ENCODE measurements around the gene RTP3. TPM values are rescaled to one million over a fixed set of nuclear protein-coding genes. Genes with fewer than 3 reads are reported as not detected.
A peak's percentile ranks its signal among the peaks of the same experiment; 100 is the strongest.

Gene RTP3
- total and polyA plus RNA-seq, 4 donors = 1.0 to 61.7 (median 26.6) TPM

- Histone ChIP-seq H3K4me1 (ENCODE audit: control insufficient read depth in 4 of 4, insufficient read depth in 4 of 4, low read length in 3 of 4) (no peaks in the 10 kb centered on the region), H3K27ac (ENCODE audit: low read depth in 1 of 2, low read length in 2 of 2) (no peak overlapping the region), H3K27me3 (ENCODE audit: control insufficient read depth in 4 of 4, insufficient read depth in 4 of 4, low read length in 3 of 4) (no peaks in the 10 kb centered on the region), H3K4me3 (ENCODE audit: low read depth in 1 of 3, low read length in 3 of 3) (no peak overlapping the region), H3K36me3 (ENCODE audit: control insufficient read depth in 4 of 4, insufficient read depth in 3 of 4, low read depth in 1 of 4, low read length in 3 of 4) (no peaks in the 10 kb centered on the region), H3K9ac (ENCODE audit: low read depth in 1 of 2, low read length in 2 of 2) (no peak overlapping the region), H3K9me3 (ENCODE audit: control insufficient read depth in 4 of 4, low read length in 3 of 4) (no peaks in the 10 kb centered on the region)
- peak; percentile 27 for DNase-seq (ENCODE audit: low spot score)
- 91% methylated on average over 4 of the region's 4 CpGs for WGBS
- TF ChIP-seq EGR1 (IDR thresholded peaks at IDR 0.05; ENCODE audit: low read depth in 2 of 2) (no peak), HNF4A (conservative IDR thresholded peaks at IDR 0.05) (no peak), CTCF (IDR thresholded peaks at IDR 0.05; ENCODE audit: low read depth, low read length, missing input control) (no peak), FOXA2 (IDR thresholded peaks at IDR 0.05) (no peak), FOXA1 (IDR thresholded peaks at IDR 0.05) (no peak), NR2F2 (IDR thresholded peaks at IDR 0.05) (no peak), RAD21 (IDR thresholded peaks at IDR 0.05) (no peak), YY1 (IDR thresholded peaks at IDR 0.05) (no peak), SP1 (IDR thresholded peaks at IDR 0.05) (no peak), TAF1 (conservative IDR thresholded peaks at IDR 0.05) (no peak), ZBTB33 (IDR thresholded peaks at IDR 0.05) (no peak)
- TF ChIP-seq, protein P1, sequence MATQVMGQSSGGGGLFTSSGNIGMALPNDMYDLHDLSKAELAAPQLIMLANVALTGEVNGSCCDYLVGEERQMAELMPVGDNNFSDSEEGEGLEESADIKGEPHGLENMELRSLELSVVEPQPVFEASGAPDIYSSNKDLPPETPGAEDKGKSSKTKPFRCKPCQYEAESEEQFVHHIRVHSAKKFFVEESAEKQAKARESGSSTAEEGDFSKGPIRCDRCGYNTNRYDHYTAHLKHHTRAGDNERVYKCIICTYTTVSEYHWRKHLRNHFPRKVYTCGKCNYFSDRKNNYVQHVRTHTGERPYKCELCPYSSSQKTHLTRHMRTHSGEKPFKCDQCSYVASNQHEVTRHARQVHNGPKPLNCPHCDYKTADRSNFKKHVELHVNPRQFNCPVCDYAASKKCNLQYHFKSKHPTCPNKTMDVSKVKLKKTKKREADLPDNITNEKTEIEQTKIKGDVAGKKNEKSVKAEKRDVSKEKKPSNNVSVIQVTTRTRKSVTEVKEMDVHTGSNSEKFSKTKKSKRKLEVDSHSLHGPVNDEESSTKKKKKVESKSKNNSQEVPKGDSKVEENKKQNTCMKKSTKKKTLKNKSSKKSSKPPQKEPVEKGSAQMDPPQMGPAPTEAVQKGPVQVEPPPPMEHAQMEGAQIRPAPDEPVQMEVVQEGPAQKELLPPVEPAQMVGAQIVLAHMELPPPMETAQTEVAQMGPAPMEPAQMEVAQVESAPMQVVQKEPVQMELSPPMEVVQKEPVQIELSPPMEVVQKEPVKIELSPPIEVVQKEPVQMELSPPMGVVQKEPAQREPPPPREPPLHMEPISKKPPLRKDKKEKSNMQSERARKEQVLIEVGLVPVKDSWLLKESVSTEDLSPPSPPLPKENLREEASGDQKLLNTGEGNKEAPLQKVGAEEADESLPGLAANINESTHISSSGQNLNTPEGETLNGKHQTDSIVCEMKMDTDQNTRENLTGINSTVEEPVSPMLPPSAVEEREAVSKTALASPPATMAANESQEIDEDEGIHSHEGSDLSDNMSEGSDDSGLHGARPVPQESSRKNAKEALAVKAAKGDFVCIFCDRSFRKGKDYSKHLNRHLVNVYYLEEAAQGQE (IDR thresholded peaks at IDR 0.05) = no peak
- TF ChIP-seq, protein P2, sequence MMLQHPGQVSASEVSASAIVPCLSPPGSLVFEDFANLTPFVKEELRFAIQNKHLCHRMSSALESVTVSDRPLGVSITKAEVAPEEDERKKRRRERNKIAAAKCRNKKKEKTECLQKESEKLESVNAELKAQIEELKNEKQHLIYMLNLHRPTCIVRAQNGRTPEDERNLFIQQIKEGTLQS (IDR thresholded peaks at IDR 0.05) = no peak
These were observed 26.9 kb upstream of the RTP3 start for GRCh38 chr3:46470831-46471230.

GRCh38 chr3:46471371-46471914, 26.3 kb upstream of the RTP3 start:
- Histone ChIP-seq H3K36me3 (ENCODE audit: control insufficient read depth in 4 of 4, insufficient read depth in 3 of 4, low read depth in 1 of 4, low read length in 3 of 4) (no peaks in the 10 kb centered on the region), H3K4me1 (ENCODE audit: control insufficient read depth in 4 of 4, insufficient read depth in 4 of 4, low read length in 3 of 4) (no peaks in the 10 kb centered on the region), H3K9me3 (ENCODE audit: control insufficient read depth in 4 of 4, low read length in 3 of 4) (no peaks in the 10 kb centered on the region), H3K9ac (ENCODE audit: low read depth in 1 of 2, low read length in 2 of 2) (no peak overlapping the region), H3K4me3 (ENCODE audit: low read depth in 1 of 3, low read length in 3 of 3) (no peak overlapping the region), H3K27ac (ENCODE audit: low read depth in 1 of 2, low read length in 2 of 2) (no peak overlapping the region), H3K27me3 (ENCODE audit: control insufficient read depth in 4 of 4, insufficient read depth in 4 of 4, low read length in 3 of 4) (no peaks in the 10 kb centered on the region)
- TF ChIP-seq, protein P1 (IDR thresholded peaks at IDR 0.05) = no peak
- WGBS = 93% methylated on average over 5 of the region's 5 CpGs
- DNase-seq (ENCODE audit: low spot score) = peak; percentile 22

All from liver (tissue), 9 donors.